Ishikawa (cell line): Measurements from ENCODE around the gene SVEP1.

Experiments
- CEBPB ChIP-seq: IDR thresholded peaks from 2 replicates; pipeline ENCODE4 v1.6.1; 2012
- CREB1 ChIP-seq: IDR thresholded peaks from 2 replicates; pipeline ENCODE4 v1.6.1; 2012; ENCODE audit warnings: low read depth
- EGR1 ChIP-seq: IDR thresholded peaks from 2 replicates; pipeline ENCODE4 v1.6.1; 2012
- EP300 ChIP-seq: IDR thresholded peaks from 2 replicates; pipeline ENCODE4 v1.6.1; 2012; ENCODE audit warnings: borderline replicate concordance
- FOXM1 ChIP-seq: IDR thresholded peaks from 2 replicates; pipeline ENCODE4 v1.6.1; 2012; ENCODE audit warnings: low read depth, borderline replicate concordance
- MAX ChIP-seq: IDR thresholded peaks from 2 replicates; pipeline ENCODE4 v1.6.1; 2012
- NFIC ChIP-seq: IDR thresholded peaks from 2 replicates; pipeline ENCODE4 v1.6.1; 2012
- RAD21 ChIP-seq: IDR thresholded peaks from 2 replicates; pipeline ENCODE4 v1.6.1; 2012; ENCODE audit warnings: low read depth
- REST ChIP-seq: IDR thresholded peaks from 2 replicates; pipeline ENCODE4 v1.6.1; 2012; ENCODE audit warnings: low read depth, mild to moderate bottlenecking
- TAF1 ChIP-seq: IDR thresholded peaks from 2 replicates; pipeline ENCODE4 v1.6.1; 2012; ENCODE audit warnings: low read depth, mild to moderate bottlenecking
- TCF12 ChIP-seq: IDR thresholded peaks from 2 replicates; pipeline ENCODE4 v1.6.1; 2012; ENCODE audit warnings: low read depth
- TEAD4 ChIP-seq: IDR thresholded peaks from 2 replicates; pipeline ENCODE4 v1.6.1; 2012
- USF1 ChIP-seq: IDR thresholded peaks from 2 replicates; pipeline ENCODE4 v1.6.1; 2012
- YY1 ChIP-seq: IDR thresholded peaks from 2 replicates; pipeline ENCODE4 v1.6.1; 2012; ENCODE audit warnings: low read depth
- ZBTB7A ChIP-seq: IDR thresholded peaks from 2 replicates; pipeline ENCODE4 v1.6.1; 2012; ENCODE audit warnings: low read depth

The SVEP1 gene

GRCh38 chr9:110502842-110503241 is 76.7 kb downstream of the SVEP1 start:
- TF ChIP-seq CEBPB, result no peak
- no peak for TF ChIP-seq RAD21
- TF ChIP-seq FOXM1, result no peak
- TF ChIP-seq TAF1, result no peak
- no peak for TF ChIP-seq TCF12
- no peak for TF ChIP-seq EP300
- TF ChIP-seq EGR1, result no peak
- no peak for TF ChIP-seq YY1
- no peak for TF ChIP-seq USF1
- no peak for TF ChIP-seq REST
- TF ChIP-seq NFIC, result no peak
- TF ChIP-seq ZBTB7A, result no peak
- TF ChIP-seq MAX, result no peak
- no peak for TF ChIP-seq CREB1
- TF ChIP-seq TEAD4, result no peak

GRCh38 chr9:110499608-110500007 is 79.9 kb downstream of the SVEP1 start:
- TF ChIP-seq REST (no peak), MAX (no peak), TEAD4 (no peak), TAF1 (no peak), RAD21 (no peak)

- TF ChIP-seq ZBTB7A, result no peak
- no peak for TF ChIP-seq TEAD4
- TF ChIP-seq FOXM1, result no peak
- TF ChIP-seq EGR1, result no peak
- TF ChIP-seq MAX, result no peak
- TF ChIP-seq EP300, result no peak
- TF ChIP-seq TAF1, result no peak
- no peak for TF ChIP-seq USF1
- no peak for TF ChIP-seq YY1
- TF ChIP-seq RAD21, result no peak
- no peak for TF ChIP-seq REST
Observed at GRCh38 chr9:110487196-110487595, 92.3 kb downstream of the SVEP1 start.

- no peak for TF ChIP-seq EP300
- no peak for TF ChIP-seq NFIC
- no peak for TF ChIP-seq TEAD4
- TF ChIP-seq REST, result no peak
- TF ChIP-seq RAD21, result no peak
- TF ChIP-seq EGR1, result no peak
- TF ChIP-seq YY1, result no peak
- no peak for TF ChIP-seq TAF1
- TF ChIP-seq CREB1, result no peak
- TF ChIP-seq CEBPB, result no peak
- TF ChIP-seq USF1, result no peak
- no peak for TF ChIP-seq MAX
- TF ChIP-seq FOXM1, result no peak
- no peak for TF ChIP-seq ZBTB7A
- TF ChIP-seq TCF12, result no peak
Observed at GRCh38 chr9:110486218-110486617, 93.3 kb downstream of the SVEP1 start.
